Lung (tissue), 12 donors: ENCODE results near the gene GNAO1. TPM values are rescaled to one million over a fixed set of nuclear protein-coding genes. Genes with fewer than 3 reads are reported as not detected.

Experiments used
- ATAC-seq: fragments of 200-7000 bp; cut with Tn5 transposase; one replicate; pipeline ENCODE4 v1.9.1; 2020; ENCODE audit warnings: moderate number of reproducible peaks; ENCODE audit not compliant: insufficient read depth, low FRiP score
- DNase-seq, 3 donors: peaks; one replicate each; pipeline ENCODE4 v3.0.0-alpha.2; 2013 to 2017
- H3K27ac ChIP-seq, 2 donors: one replicate each; pipeline ENCODE4 v1.5.1; 2013; ENCODE audit warnings: mild to moderate bottlenecking in 2 of 2, moderate library complexity in 2 of 2, control low read depth in 1 of 2, inconsistent platforms in 1 of 2, low read depth in 1 of 2, low read length in 1 of 2
- H3K27me3 ChIP-seq, 3 donors: one replicate each; pipeline ENCODE4 v1.5.1; 2013; ENCODE audit warnings: low read length in 2 of 3; ENCODE audit not compliant: control insufficient read depth in 3 of 3, insufficient read depth in 3 of 3
- H3K36me3 ChIP-seq, 4 donors: one replicate each; pipeline ENCODE4 v1.5.1; 2013; ENCODE audit warnings: low read length in 4 of 4, mild to moderate bottlenecking in 1 of 4, moderate library complexity in 1 of 4; ENCODE audit not compliant: control insufficient read depth in 4 of 4, insufficient read depth in 4 of 4
- H3K4me1 ChIP-seq, 5 donors: one replicate each; pipeline ENCODE4 v1.5.1; 2013; ENCODE audit warnings: low read length in 5 of 5, mild to moderate bottlenecking in 2 of 5, moderate library complexity in 1 of 5; ENCODE audit not compliant: control insufficient read depth in 5 of 5, insufficient read depth in 5 of 5
- H3K4me3 ChIP-seq: one replicate; pipeline ENCODE4 v1.5.1; 2013; ENCODE audit warnings: mild to moderate bottlenecking, control low read depth, moderate library complexity
- H3K9ac ChIP-seq, 2 donors: one replicate each; pipeline ENCODE4 v1.5.1; 2013; ENCODE audit warnings: low read length in 2 of 2, control low read depth in 1 of 2; ENCODE audit not compliant: insufficient read depth in 1 of 2
- H3K9me3 ChIP-seq, 4 donors: one replicate each; pipeline ENCODE4 v1.5.1; 2013; ENCODE audit warnings: low read length in 3 of 4, mild to moderate bottlenecking in 1 of 4, moderate library complexity in 1 of 4; ENCODE audit not compliant: control insufficient read depth in 4 of 4, insufficient read depth in 3 of 4
- CTCF ChIP-seq: IDR thresholded peaks from 2 replicates; pipeline ENCODE4 v1.5.1; 2012; ENCODE audit warnings: mild to moderate bottlenecking; ENCODE audit errors: control extremely low read depth, extremely low read depth
- WGBS, 2 donors: extraction: QIAGEN DNeasy Blood & Tissue Kit; methylation state at CpG; one replicate each; pipeline ENCODE4 v1.1.7; 2013; 5-methylcytosine and 5-hydroxymethylcytosine counted together
- polyA plus RNA-seq, 2 donors: library from polyadenylated mRNA; stranded (reverse); fragments of 200-250 nt; gene quantifications; one replicate each; pipeline ENCODE4 v1.2.1, GENCODE V29; 2013
- total RNA-seq, 2 donors: library from RNA; depleted of rRNA in 1 of 2; stranded (reverse); fragments of >200 nt in 1 of 2; gene quantifications; one replicate each; pipeline ENCODE4 v1.2.1, GENCODE V29; 2014 to 2021
- donor health status: control.
- donor health status: control.
- donor health status: Bipolar disorder and iron deficiency.
- donor health status: healthy.
- donor health status: DM: yes; HTN: yes; CAD: no.

GNAO1 gene
- total and polyA plus RNA-seq, 4 donors = 0.33 to 5.2 (median 0.76) TPM

GRCh38 chr16:56273615-56274014, 82.3 kb downstream of the GNAO1 start:
- DNase-seq = no peak
- ATAC-seq = no peak
- Histone ChIP-seq H3K27ac (no peak overlapping the region), H3K36me3 (peaks cover 0 to 2% (median 0%) of the 10 kb centered on the region in 4 donors), H3K4me3 (no peak overlapping the region), H3K27me3 (no peaks in the 10 kb centered on the region), H3K9ac (no peak overlapping the region), H3K9me3 (no peaks in the 10 kb centered on the region), H3K4me1 (peaks cover 0 to 27% (median 5%) of the 10 kb centered on the region in 5 donors)
- 65 to 84% methylated on average over 4 of the region's 4 CpGs for WGBS, 2 donors
- TF ChIP-seq CTCF = no peak

- H3K4me3 ChIP-seq = no peak overlapping the region
- H3K9ac ChIP-seq = no peak overlapping the region
- H3K4me1 ChIP-seq = peaks cover 0 to 19% (median 5%) of the 10 kb centered on the region in 5 donors
- H3K36me3 ChIP-seq = peaks cover 0 to 2% (median 0%) of the 10 kb centered on the region in 4 donors
- DNase-seq = no peak
- ATAC-seq = no peak
- WGBS, 2 donors = 92 to 97% methylated on average over 4 of the region's 4 CpGs
- no peaks in the 10 kb centered on the region for H3K9me3 ChIP-seq
- no peak overlapping the region for H3K27ac ChIP-seq
- H3K27me3 ChIP-seq = no peaks in the 10 kb centered on the region
- TF ChIP-seq CTCF = no peak
These were observed 83.1 kb downstream of the GNAO1 start for GRCh38 chr16:56274369-56274768.

GRCh38 chr16:56275076-56275475, 83.8 kb downstream of the GNAO1 start:
- DNase-seq (no peak), ATAC-seq (no peak)
- Histone ChIP-seq H3K4me1 (peaks cover 0 to 14% (median 2%) of the 10 kb centered on the region in 5 donors), H3K4me3 (no peak overlapping the region), H3K27me3 (no peaks in the 10 kb centered on the region), H3K36me3 (peaks cover 0 to 6% (median 2%) of the 10 kb centered on the region in 4 donors), H3K27ac (no peak overlapping the region), H3K9me3 (no peaks in the 10 kb centered on the region), H3K9ac (no peak overlapping the region)
- TF ChIP-seq CTCF = no peak
- 44 to 55% methylated on average over 4 of the region's 4 CpGs for WGBS, 2 donors

GRCh38 chr16:56275801-56276200, 84.5 kb downstream of the GNAO1 start:
- no peak overlapping the region for H3K4me3 ChIP-seq
- H3K27ac ChIP-seq = no peak overlapping the region
- peaks cover 0 to 14% (median 0%) of the 10 kb centered on the region in 5 donors for H3K4me1 ChIP-seq
- TF ChIP-seq CTCF = no peak
- 96% methylated on average over 9 of the region's 9 CpGs for WGBS, 2 donors
- H3K36me3 ChIP-seq = peaks cover 0 to 8% (median 2%) of the 10 kb centered on the region in 4 donors
- ATAC-seq (no peak), DNase-seq (no peak)
- H3K9me3 ChIP-seq = no peaks in the 10 kb centered on the region
- H3K27me3 ChIP-seq = no peaks in the 10 kb centered on the region
- no peak overlapping the region for H3K9ac ChIP-seq
